Superior temporal gyrus (tissue), 1 donor: ENCODE results near the gene FOXJ1.
A peak's percentile ranks its signal among the peaks of the same experiment; 100 is the strongest.
"Not testable (repeated sequence)": the region's sequence is repeated elsewhere in the genome, so short reads cannot be mapped to it uniquely, and the experiment has no call there.

Source experiments
- DNase-seq: peaks from one replicate; pipeline ENCODE4 v3.0.0-alpha.2; 2016; ENCODE audit errors: extremely low spot score

The FOXJ1 gene

GRCh38 chr17:76141212-76142038 lies at the start of gene FOXJ1:
Gene FOXJ1 (minus strand): TSS chr17:76141245. CDS start chr17:76140395, 850 bp downstream.
- DNase-seq = peak; percentile 95

GRCh38 chr17:76189741-76190140 lies 48.7 kb upstream of the FOXJ1 start:
- no peak for DNase-seq

- no peak for DNase-seq
Measured at GRCh38 chr17:76189247-76189646, 48.2 kb upstream of the FOXJ1 start.

GRCh38 chr17:76188213-76189016 lies 47.4 kb upstream of the FOXJ1 start:
- DNase-seq = no peak

- not testable (repeated sequence) for DNase-seq
Measured at GRCh38 chr17:76186774-76187173, 45.7 kb upstream of the FOXJ1 start.

- peak; percentile 24 for DNase-seq
Measured at GRCh38 chr17:76184290-76184689, 43.2 kb upstream of the FOXJ1 start.

GRCh38 chr17:76182016-76182764 lies 41.1 kb upstream of the FOXJ1 start:
- peak; percentile 96 for DNase-seq

GRCh38 chr17:76179496-76180467 lies 38.7 kb upstream of the FOXJ1 start:
- DNase-seq = no peak

GRCh38 chr17:76178124-76178523 lies 37.1 kb upstream of the FOXJ1 start:
- no peak for DNase-seq

GRCh38 chr17:76176701-76177574 lies 35.9 kb upstream of the FOXJ1 start:
- DNase-seq = no peak

GRCh38 chr17:76174037-76174436 lies 33.0 kb upstream of the FOXJ1 start:
- no peak for DNase-seq

- no peak for DNase-seq
Measured at GRCh38 chr17:76173474-76173873, 32.4 kb upstream of the FOXJ1 start.

- DNase-seq = no peak
Measured at GRCh38 chr17:76171706-76172105, 30.7 kb upstream of the FOXJ1 start.

GRCh38 chr17:76170114-76170513 lies 29.1 kb upstream of the FOXJ1 start:
- DNase-seq = no peak

GRCh38 chr17:76166906-76167305 lies 25.9 kb upstream of the FOXJ1 start:
- DNase-seq = peak; percentile 38

GRCh38 chr17:76166168-76166567 lies 25.1 kb upstream of the FOXJ1 start:
- DNase-seq = peak; percentile 79

GRCh38 chr17:76164331-76164730 lies 23.3 kb upstream of the FOXJ1 start:
- no peak for DNase-seq

GRCh38 chr17:76163919-76164318 lies 22.9 kb upstream of the FOXJ1 start:
- DNase-seq = no peak

- no peak for DNase-seq
Measured at GRCh38 chr17:76161619-76162266, 20.7 kb upstream of the FOXJ1 start.
